Measurements from ENCODE around the gene USP9X.
"Not testable (repeated sequence)": the region's sequence is repeated elsewhere in the genome, so short reads cannot be mapped to it uniquely, and the experiment has no call there.

USP9X gene

DNA sequence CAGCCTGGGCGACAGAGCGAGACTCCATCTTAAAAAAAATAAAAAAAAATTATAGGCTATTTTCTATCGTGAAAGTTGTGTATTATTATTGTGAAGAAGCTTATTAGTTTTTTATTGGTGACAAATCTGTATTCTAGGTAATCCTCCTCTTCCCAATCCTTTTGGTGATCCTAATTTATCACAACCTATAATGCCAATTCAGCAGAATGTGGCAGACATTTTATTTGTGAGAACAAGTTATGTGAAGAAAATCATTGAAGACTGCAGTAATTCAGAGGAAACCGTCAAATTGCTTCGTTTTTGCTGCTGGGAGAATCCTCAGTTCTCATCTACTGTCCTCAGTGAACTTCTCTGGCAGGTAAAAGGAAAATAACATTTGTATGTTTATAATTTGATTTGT, 139.4 kb downstream of the USP9X start:
- no peak for DNase-seq

- no peak for DNase-seq
These were observed 148.7 kb downstream of the USP9X start for GRCh38 chrX:41233988-41234387.

DNA sequence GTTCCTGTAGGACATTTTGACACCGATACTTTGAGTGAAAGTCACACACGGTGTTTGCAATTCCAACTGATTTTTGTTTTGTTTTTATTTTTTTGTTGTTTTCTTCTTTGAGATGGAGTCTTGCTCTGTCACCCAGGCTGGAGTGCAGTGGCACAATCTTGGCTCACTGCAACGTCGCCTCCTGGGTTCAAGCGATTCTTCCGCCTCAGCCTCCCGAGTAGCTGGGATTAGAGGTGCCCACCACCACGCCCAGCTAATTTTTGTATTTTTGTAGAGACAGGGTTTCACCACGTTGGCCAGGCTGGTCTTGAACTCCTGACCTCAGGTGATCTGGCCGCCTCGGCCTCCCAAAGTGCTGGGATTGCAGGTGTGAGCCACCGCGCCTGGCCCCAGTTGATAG, 149.2 kb downstream of the USP9X start:
- not testable (repeated sequence) for DNase-seq

GRCh38 chrX:41234962-41235361, 149.7 kb downstream of the USP9X start:
- no peak for DNase-seq

GRCh38 chrX:41236629-41237028, 151.4 kb downstream of the USP9X start:
- DNase-seq = no peak

DNA sequence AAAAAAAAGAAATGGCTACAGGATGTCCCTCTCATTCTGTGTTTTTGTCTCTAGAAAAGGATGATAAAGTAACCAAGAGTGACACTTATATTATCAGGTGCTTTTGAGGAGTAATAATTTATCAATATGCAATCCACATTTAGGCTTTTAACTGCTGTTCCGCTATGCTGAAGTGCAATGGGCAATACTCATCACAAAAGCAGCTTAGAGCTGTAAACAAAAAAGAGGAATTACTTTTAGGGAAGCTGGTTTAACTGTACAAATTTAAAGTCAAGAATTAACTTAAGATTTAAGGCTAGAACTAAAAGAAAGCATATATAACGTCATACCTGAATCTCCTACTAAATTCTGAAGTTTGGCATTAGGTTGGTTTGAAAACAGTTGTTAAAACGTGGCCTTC, 155.3 kb downstream of the USP9X start:
- DNase-seq = no peak

DNA sequence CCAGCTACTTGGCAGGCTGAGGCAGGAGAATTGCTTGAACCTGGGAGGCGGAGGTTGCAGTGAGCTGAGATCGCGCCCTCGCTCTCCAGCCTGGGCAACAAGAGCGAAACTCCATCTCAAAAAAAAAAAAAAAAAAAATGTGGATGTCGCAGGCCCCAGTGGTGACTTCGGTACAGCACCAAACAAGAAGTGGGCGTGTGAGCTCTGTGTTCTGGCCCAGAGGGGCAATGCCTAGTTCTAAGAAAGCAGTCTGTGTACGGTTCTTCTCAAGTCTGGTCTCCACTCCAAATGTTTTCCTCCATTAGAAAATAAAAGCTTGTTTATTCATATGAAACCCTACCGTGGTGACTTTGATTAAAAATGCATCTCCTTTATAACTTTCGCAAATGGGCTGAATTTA, 156.7 kb downstream of the USP9X start:
- no peak for DNase-seq

GRCh38 chrX:41245641-41246040, 160.4 kb downstream of the USP9X start:
- DNase-seq = no peak

GRCh38 chrX:41250867-41251266, 165.6 kb downstream of the USP9X start:
- DNase-seq = no peak

DNA sequence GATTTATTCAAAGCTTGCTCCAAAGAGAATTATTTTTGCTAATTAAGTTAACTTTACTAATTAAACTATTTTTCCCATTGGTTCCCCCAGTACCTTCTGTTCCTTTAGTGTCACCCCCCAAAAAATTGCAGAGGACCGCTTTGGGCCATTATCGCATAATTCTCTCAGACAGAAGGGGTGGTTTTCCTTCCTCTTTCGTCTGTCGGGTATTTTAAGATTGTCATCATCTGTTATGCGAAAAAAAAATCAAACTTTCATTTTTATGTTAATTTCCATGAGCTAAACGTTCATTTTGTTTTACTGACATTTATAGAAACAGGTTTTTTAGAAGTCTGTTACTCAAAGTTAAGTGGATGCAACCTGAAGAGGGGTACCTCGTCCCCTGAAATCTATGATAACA, 172.6 kb downstream of the USP9X start:
- no peak for DNase-seq

GRCh38 chrX:41258226-41258625, 173.0 kb downstream of the USP9X start:
- DNase-seq = no peak

DNA sequence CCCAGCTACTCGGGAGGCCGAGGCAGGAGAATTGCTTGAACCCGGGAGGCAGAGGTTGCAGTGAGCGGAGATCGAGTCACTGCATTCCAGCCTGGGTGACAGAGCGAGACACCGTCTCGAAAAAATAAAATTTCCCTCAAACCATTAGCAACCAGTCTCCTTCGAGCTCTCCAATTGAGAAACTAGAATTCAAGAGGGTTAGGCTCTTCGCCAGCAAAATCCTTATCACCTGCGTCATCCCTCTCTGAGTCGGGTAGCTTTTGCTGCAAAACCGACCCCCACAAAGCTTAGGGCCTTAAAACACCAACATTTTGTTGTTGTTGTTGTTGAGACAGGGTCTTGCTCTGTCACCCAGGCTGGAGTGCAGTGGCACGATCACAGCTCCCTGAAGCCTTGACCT, 173.6 kb downstream of the USP9X start:
- no peak for DNase-seq

DNA sequence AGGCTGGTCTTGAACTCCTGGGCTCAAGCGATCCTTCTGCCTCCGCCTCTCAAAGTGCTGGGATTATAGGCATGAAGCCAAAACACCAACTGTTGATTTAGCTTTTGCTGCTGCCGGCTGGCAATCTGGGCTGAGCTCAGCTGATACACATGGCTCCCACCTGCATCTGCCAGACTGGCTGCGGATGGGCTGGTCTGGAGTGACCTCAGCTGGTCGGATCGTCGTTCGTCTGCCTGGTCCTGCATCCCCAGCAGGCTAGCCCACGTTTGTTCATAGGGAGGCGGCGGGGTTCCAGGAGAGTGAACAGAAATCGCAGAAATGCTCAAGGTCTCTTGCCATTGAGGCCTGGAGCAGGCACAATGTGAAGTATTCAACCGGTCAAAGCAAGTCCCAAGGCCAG, 174.3 kb downstream of the USP9X start:
- no peak for DNase-seq

DNA sequence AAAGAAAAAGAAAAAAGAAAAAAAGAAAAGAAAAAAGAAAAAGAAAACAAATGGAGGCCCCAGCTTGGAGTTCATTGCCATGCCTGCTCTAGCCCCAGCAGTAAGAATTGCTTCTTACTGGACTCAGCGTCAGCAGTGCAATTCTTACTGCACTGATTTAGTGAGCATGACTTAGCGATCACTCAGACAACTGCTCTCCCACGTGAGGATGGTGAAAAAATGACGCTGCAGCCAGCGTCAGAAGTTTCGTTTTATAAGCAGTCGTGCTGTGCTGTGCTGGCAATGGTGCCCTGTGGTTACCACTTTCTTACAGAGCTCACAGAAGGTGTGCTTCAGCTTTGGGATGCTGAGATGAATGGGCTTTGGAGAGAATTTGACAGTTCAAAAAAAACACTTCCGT, 180.4 kb downstream of the USP9X start:
- no peak for DNase-seq

GRCh38 chrX:41273638-41274037, 188.4 kb downstream of the USP9X start:
- DNase-seq = no peak

DNA sequence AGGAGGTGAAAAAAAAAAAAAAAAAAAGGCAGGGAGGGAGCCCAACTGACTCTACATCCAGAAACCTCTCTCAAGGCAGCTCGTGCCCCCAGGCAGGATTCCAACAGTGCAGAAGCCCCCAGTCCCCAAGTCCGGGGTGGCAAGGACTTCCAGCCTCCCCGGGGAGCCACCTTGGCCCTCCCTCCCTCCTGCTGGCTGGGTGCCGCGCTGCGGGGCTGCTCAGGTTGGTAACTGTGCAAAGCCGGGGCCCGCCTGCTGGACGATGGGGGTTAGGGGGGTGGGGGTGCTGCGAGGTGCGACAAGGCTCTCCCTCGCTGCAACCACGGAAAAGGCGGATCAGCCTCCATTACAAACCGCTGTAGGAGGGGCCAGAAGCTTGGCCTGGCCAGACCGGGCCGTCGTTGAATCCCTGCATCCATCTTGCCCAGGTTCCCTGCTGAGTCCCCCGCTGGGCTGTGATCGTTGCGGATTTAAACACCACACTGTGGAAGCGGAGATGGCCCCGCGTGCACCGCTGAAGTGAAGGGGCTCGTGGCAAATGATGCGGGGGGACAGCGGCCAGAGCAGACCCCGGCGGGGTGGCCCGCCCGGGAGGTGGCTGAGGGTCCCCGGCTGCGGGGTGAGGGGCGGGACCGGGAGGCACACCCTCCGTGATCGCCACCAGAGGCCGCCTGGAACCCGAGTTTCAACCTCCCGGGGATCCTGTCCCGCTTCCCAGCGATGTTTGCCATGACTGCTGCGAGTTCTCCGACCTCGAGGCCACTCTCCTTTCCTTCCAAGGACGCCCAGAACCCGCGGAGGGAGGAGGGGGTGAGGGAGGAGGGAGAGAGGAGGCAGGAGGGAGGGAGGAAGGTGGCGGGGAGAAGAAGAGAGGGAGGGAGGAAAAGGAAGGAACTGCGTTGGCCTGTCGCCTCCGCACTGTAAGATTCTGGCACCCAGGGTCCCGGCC, 190.7 kb downstream of the USP9X start:
- no peak for DNase-seq

DNA sequence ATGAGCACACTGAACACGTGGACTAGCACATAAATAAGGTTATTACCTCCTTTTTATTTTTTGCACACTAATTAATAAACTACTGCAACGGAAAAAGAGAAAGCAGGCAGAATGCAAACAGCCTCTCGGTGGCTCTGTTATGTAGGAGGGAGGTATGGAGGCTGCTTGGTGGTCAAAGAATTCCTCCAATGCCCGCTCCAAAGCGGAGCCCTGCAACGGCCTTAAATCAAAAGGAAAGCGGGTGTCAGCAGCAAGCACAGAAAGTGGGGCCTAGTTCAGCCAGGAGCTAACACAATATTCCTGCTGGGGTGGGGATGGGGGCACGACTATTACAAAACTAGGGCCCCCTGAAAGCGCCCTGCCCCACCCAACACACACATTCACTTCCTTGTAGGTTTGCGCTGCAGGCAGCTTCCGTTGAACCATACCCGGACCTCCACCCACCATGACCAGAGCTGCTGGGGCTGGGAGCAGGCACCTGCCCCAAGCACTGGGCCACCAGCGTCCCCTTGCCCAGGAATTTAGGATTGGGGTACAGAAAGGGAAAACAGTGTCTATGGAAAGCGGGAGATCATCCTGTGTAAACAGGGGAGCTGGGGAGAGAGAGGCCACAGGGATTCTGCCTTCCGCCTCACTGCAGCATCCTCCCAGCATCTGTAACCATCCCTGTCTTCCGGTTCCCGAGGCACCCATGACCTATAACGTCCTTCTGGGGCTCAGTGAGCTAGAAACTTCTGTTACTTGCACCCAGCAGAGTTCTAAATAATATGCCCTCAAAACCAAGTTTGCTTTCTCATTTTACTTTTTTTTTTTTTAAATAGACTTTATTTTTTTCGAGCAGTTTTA, 191.6 kb downstream of the USP9X start:
- DNase-seq = no peak

GRCh38 chrX:41282307-41282706, 197.1 kb downstream of the USP9X start:
- not testable (repeated sequence) for DNase-seq

- not testable (repeated sequence) for DNase-seq
These were observed 200.7 kb downstream of the USP9X start for GRCh38 chrX:41285928-41286327.
